GM12878 (cell line): ENCODE data around the gene MXD4. TPM values are rescaled to one million over a fixed set of nuclear protein-coding genes. Genes with fewer than 3 reads are reported as not detected.
A peak's percentile ranks its signal among the peaks of the same experiment; 100 is the strongest.
"Not testable (repeated sequence)": the region's sequence is repeated elsewhere in the genome, so short reads cannot be mapped to it uniquely, and the experiment has no call there.

ENCODE experiments used
- ATAC-seq: fragments of 200-7000 bp; cut with Tn5 transposase; 3 replicates; pipeline ENCODE4 v1.9.1; 2020; ENCODE audit warnings: mild to moderate bottlenecking, moderate library complexity
- BruUV-seq: library from RNA; stranded (reverse); fragments of 400-500 nt; replicated peaks from 2 replicates; lab custom pipeline; 2021; lab: Mats Ljungman, UMichigan
- CTCF ChIA-PET: fragments of 300-600 bp; sonication (Branson Sonifier 250); formaldehyde crosslinking; extraction: SDS; loops from one replicate; lab custom pipeline; 2021; ENCODE audit warnings: inconsistent platforms; lab: Yijun Ruan, JAX
- POLR2A ChIA-PET: fragments of 350-600 bp; formaldehyde crosslinking; extraction: SDS; loops from one replicate; lab custom pipeline; 2021; ENCODE audit warnings: inconsistent platforms; lab: Charles Lee
- RAD21 ChIA-PET: fragments of 300-600 bp; sonication (Branson Sonifier 250); formaldehyde crosslinking; loops from one replicate; lab custom pipeline; 2023; ENCODE audit warnings: antibody characterized with exemption; ENCODE audit not compliant: unreplicated experiment; lab: Charles Lee
- SMC1A ChIA-PET: fragments of 300-600 bp; sonication (Branson Sonifier 250); formaldehyde crosslinking; loops from one replicate; lab custom pipeline; 2023; ENCODE audit not compliant: unreplicated experiment, uncharacterized antibody; lab: Charles Lee
- DNase-seq: peaks from one replicate; pipeline ENCODE4 v3.0.0-alpha.2; 2011; ENCODE audit warnings: low read depth, low spot score
- FAIRE-seq: peaks from 3 replicates; lab custom pipeline; 2011; peaks lifted over from hg19 to GRCh38; lab: Jason Lieb, UNC
- H2AFZ ChIP-seq: 2 replicates; pipeline ENCODE4 v1.6.0; 2011; ENCODE audit warnings: low read depth, low read length, control low read depth; ENCODE audit not compliant: control insufficient read depth
- H3K27ac ChIP-seq: 2 replicates; pipeline ENCODE4 v1.5.1; 2011; ENCODE audit warnings: control low read depth; ENCODE audit not compliant: control insufficient read depth, insufficient read depth
- H3K27me3 ChIP-seq, 2 experiments: replicated peaks in 1 of 2; 2 replicates each; pipeline versions ENCODE4 v1.6.0 to v1.6.1; 2011; ENCODE audit warnings: low read length in 1 of 2; ENCODE audit not compliant: control insufficient read depth in 2 of 2, insufficient read depth in 2 of 2
- H3K36me3 ChIP-seq, 2 experiments: 2 replicates each; pipeline ENCODE4 v1.5.1; 2011; ENCODE audit warnings: low read length in 1 of 2; ENCODE audit not compliant: control insufficient read depth in 2 of 2, insufficient read depth in 2 of 2
- H3K4me1 ChIP-seq: 2 replicates; pipeline ENCODE4 v1.6.1; 2011; ENCODE audit warnings: mild to moderate bottlenecking, low read length, moderate library complexity, mixed read lengths; ENCODE audit not compliant: control insufficient read depth, insufficient read depth
- H3K4me2 ChIP-seq: 2 replicates; pipeline ENCODE4 v1.6.0; 2011; ENCODE audit warnings: control low read depth; ENCODE audit not compliant: control insufficient read depth, insufficient read depth
- H3K4me3 ChIP-seq: fragments of 200-600 bp; sonication (generic); 2 replicates; pipeline ENCODE4 v1.5.1; 2016
- H3K79me2 ChIP-seq: 2 replicates; pipeline ENCODE4 v1.6.0; 2011; ENCODE audit warnings: low read length; ENCODE audit not compliant: control insufficient read depth, insufficient read depth
- H3K9ac ChIP-seq: 2 replicates; pipeline ENCODE4 v1.8.0; 2011; ENCODE audit warnings: low read length, control low read depth, mixed read lengths; ENCODE audit not compliant: control insufficient read depth, insufficient read depth
- H3K9me3 ChIP-seq: replicated peaks from 3 replicates; pipeline ENCODE4 v1.5.1; 2011; ENCODE audit warnings: mild to moderate bottlenecking, low read length; ENCODE audit not compliant: control insufficient read depth, insufficient read depth
- H4K20me1 ChIP-seq: 2 replicates; pipeline ENCODE4 v1.6.0; 2011; ENCODE audit not compliant: control insufficient read depth, insufficient read depth
- ASH2L ChIP-seq: fragments of 300-600, 200-600 bp; sonication (generic); IDR thresholded peaks from 2 replicates; pipeline ENCODE4 v1.6.1; 2017; ENCODE audit warnings: low read depth, mild to moderate bottlenecking, borderline replicate concordance
- BCLAF1 ChIP-seq: fragments of 450-650 bp; IDR thresholded peaks from 2 replicates; pipeline ENCODE4 v1.6.1; 2017; ENCODE audit warnings: antibody characterized with exemption, mild to moderate bottlenecking, moderate library complexity
- CBFB ChIP-seq: IDR thresholded peaks from 2 replicates; pipeline ENCODE4 v1.6.1; 2016; ENCODE audit warnings: antibody characterized with exemption, low read depth
- HCFC1 ChIP-seq: fragments of 150-350 bp; IDR thresholded peaks from 2 replicates; pipeline ENCODE4 v1.6.1; 2014; ENCODE audit warnings: low read length
- IRF4 ChIP-seq: IDR thresholded peaks from 2 replicates; pipeline ENCODE4 v1.6.1; 2011; ENCODE audit warnings: low read depth, low read length
- NFYA ChIP-seq: IDR thresholded peaks from 2 replicates; pipeline ENCODE4 v1.6.1; 2011; ENCODE audit warnings: low read depth, mild to moderate bottlenecking, low read length, improper control_type of control experiment, borderline replicate concordance
- NR2F1 ChIP-seq: fragments of 450-650 bp; conservative IDR thresholded peaks from 2 replicates; pipeline ENCODE4 v1.6.1; 2017; ENCODE audit warnings: mild to moderate bottlenecking
- PBX3 ChIP-seq: IDR thresholded peaks from 2 replicates; pipeline ENCODE4 v1.6.1; 2011; ENCODE audit warnings: mild to moderate bottlenecking, low read depth, low read length, moderate library complexity; ENCODE audit not compliant: insufficient replicate concordance
- SIX5 ChIP-seq: IDR thresholded peaks from 2 replicates; pipeline ENCODE4 v1.6.1; 2011; ENCODE audit warnings: mild to moderate bottlenecking, low read depth, low read length, moderate library complexity; ENCODE audit not compliant: severe bottlenecking
- SP1 ChIP-seq: IDR thresholded peaks from one replicate; pipeline ENCODE4 v1.6.1; 2011; ENCODE audit warnings: low read depth, low read length
- STAT1 ChIP-seq: fragments of 450-650 bp; conservative IDR thresholded peaks from 2 replicates; pipeline ENCODE4 v1.6.1; 2014; ENCODE audit warnings: antibody characterized with exemption, mild to moderate bottlenecking
- YBX1 ChIP-seq: fragments of 450-650 bp; IDR thresholded peaks from 2 replicates; pipeline ENCODE4 v1.6.1; 2016; ENCODE audit warnings: antibody characterized with exemption
- ZNF24 ChIP-seq: fragments of 450-650 bp; IDR thresholded peaks from 2 replicates; pipeline ENCODE4 v1.6.1; 2017; ENCODE audit warnings: antibody characterized with exemption, mild to moderate bottlenecking
- WGBS: methylation state at CpG from one replicate; pipeline ENCODE4 v1.1.6; 2016; ENCODE audit warnings: low lambda C conversion rate; ENCODE audit not compliant: insufficient replicate concordance, insufficient coverage; ENCODE audit errors: missing lambda C conversion rate; 5-methylcytosine and 5-hydroxymethylcytosine counted together
- in situ Hi-C: fragments of 300-500 bp; cut with MboI; formaldehyde crosslinking; loops from 9 replicates; pipeline ENCODE4 v1.14.3; 2018; ENCODE audit warnings: mixed read lengths
- intact Hi-C: fragments of 100-400 bp; cut with micrococcal nuclease; formaldehyde crosslinking; loops from one replicate; pipeline ENCODE4 v1.14.2; 2022; ENCODE audit not compliant: unreplicated experiment
- polyA plus RNA-seq, 11 experiments: library from polyadenylated mRNA; depleted of rRNA in 4 of 11; unstranded in 6 of 11; stranded (reverse) in 5 of 11; fragments of >200 nt; fragmentation: Nextera tagmentation in 4 of 11; fragmentation: Illumina TruSeq in 1 of 11; extraction: Ambion mirVana in 4 of 11; extraction: Trizol in 1 of 11; gene quantifications; 1 replicate in 1 of 11; 2 replicates in 10 of 11; pipeline versions ENCODE4 v1.2.1 to v1.2.3, GENCODE V29; 2011 to 2016; ENCODE audit warnings: inconsistent platforms in 2 of 11, missing spikeins in 2 of 11, low read depth in 1 of 11
- total RNA-seq, 4 experiments: library from RNA; depleted of rRNA in 3 of 4; stranded (reverse); fragments of >200 nt in 3 of 4; fragmentation: Illumina TruSeq in 1 of 4; extraction: Trizol in 1 of 4; gene quantifications; 2 replicates each; pipeline versions ENCODE4 v1.2.1 to v1.2.3, GENCODE V29; 2013 to 2021

Gene MXD4
- total and polyA plus RNA-seq, 10 of the 15 experiments (the other 5 are each of a cell fraction or from before 2014, with no cell fraction given), result 0.21 to 25.6 (median 5.2) TPM

DNA sequence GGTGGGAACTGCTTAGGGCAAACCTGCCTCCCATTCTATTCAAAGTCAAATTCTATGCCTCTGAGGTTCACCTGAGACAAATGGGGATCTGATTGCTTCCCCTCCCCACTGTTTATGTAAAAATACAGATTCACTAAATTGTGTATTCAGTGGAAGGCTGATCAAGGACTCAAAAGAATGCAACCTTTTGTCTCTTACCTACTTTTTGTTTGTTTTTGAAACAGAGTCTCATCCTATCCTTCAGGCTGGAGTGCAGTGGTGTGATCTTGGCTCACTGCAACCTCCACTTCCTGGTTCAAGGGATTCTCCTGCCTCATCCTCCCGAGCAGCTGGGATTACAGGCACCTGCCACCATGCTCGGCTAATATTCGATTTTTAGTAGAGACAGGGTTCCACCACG is 40.5 kb downstream of the MXD4 start:
- H2AFZ ChIP-seq, in situ Hi-C loops, H3K9ac ChIP-seq, H3K36me3 ChIP-seq, H3K27ac ChIP-seq, H3K9me3 ChIP-seq, H3K4me3 ChIP-seq, FAIRE-seq, POLR2A ChIA-PET, H3K27me3 ChIP-seq, H3K4me2 ChIP-seq, H4K20me1 ChIP-seq, DNase-seq, intact Hi-C loops, H3K4me1 ChIP-seq, H3K79me2 ChIP-seq, ATAC-seq, BruUV-seq: not testable (repeated sequence)
- RAD21 ChIA-PET, result interaction anchor here (1.1 to 2.1 kb wide), 7 partner anchors 11 to 313 kb away, joined by 3 to 20 read pairs (median 8); partner anchors contain the start of gene MXD4
- CTCF ChIA-PET, result interaction anchor here (0.6 to 5.6 kb wide), 20 partner anchors 10 to 335 kb away, joined by 3 to 52 read pairs (median 8); partner anchors contain the start of genes HAUS3, POLN and RNF4
- WGBS, result 95% methylated on average over 4 of the region's 4 CpGs
- SMC1A ChIA-PET, result interaction anchor here (1.3 to 6.4 kb wide), 4 partner anchors 9 to 194 kb away, joined by 3 to 43 read pairs (median 6); no protein-coding TSS in a partner anchor

GRCh38 chr4:2220016-2220630 is 41.8 kb downstream of the MXD4 start:
- ChIA-PET RAD21 (interaction anchor here (0.7 to 2.1 kb wide), 23 partner anchors 12 to 734 kb away, joined by 3 to 20 read pairs (median 5); partner anchors contain the start of genes CFAP99, HAUS3, MXD4 and POLN), SMC1A (interaction anchor here (0.8 to 6.4 kb wide), 18 partner anchors 9 to 314 kb away, joined by 3 to 43 read pairs (median 4); no protein-coding TSS in a partner anchor), POLR2A (interaction anchor here (0.5 kb wide), 1 partner anchor 8 kb away, joined by 5 read pairs; no protein-coding TSS in a partner anchor), CTCF (interaction anchor here (0.6 to 5.6 kb wide), 53 partner anchors 9 to 1443 kb away, joined by 3 to 52 read pairs (median 5); partner anchors contain the start of genes CFAP99, GRK4, HAUS3 and NOP14)
- intact Hi-C loops, result loop anchor here (1.0 kb wide), 3 partner anchors 134 to 242 kb away; no protein-coding TSS in a partner anchor
- H4K20me1 ChIP-seq, result no peaks in the 10 kb centered on the region
- no peaks in the 10 kb centered on the region for H3K79me2 ChIP-seq
- no peak overlapping the region for H3K9ac ChIP-seq
- H2AFZ ChIP-seq, result no peak overlapping the region
- H3K27ac ChIP-seq, result no peak overlapping the region
- H3K36me3 ChIP-seq, result no peaks in the 10 kb centered on the region
- H3K4me1 ChIP-seq, result no peaks in the 10 kb centered on the region
- in situ Hi-C loops, result no loop called here
- ATAC-seq, result peak; percentile 99
- WGBS, result 7% methylated on average over 10 of the region's 10 CpGs
- no TSS peak for BruUV-seq
- H3K4me2 ChIP-seq, result no peak overlapping the region
- H3K9me3 ChIP-seq, result no peaks in the 10 kb centered on the region
- H3K27me3 ChIP-seq, result no peaks in the 10 kb centered on the region
- DNase-seq, result peak; percentile 24
- no peak overlapping the region for H3K4me3 ChIP-seq
- peak; percentile 74 for FAIRE-seq
- TF ChIP-seq STAT1, result no peak
- TF ChIP-seq SIX5, result no peak
- no peak for TF ChIP-seq IRF4
- TF ChIP-seq YBX1, result no peak
- no peak for TF ChIP-seq PBX3
- TF ChIP-seq BCLAF1, result no peak
- no peak for TF ChIP-seq CBFB
- no peak for TF ChIP-seq ASH2L
- TF ChIP-seq SP1, result no peak
- TF ChIP-seq NFYA, result no peak
- TF ChIP-seq ZNF24, result no peak
- TF ChIP-seq NR2F1, result no peak
- no peak for TF ChIP-seq HCFC1
